ENCODE measurements around the gene CDK2. TPM values are rescaled to one million over a fixed set of nuclear protein-coding genes. Genes with fewer than 3 reads are reported as not detected.
A peak's percentile ranks its signal among the peaks of the same experiment; 100 is the strongest.
"Not testable (repeated sequence)": the region's sequence is repeated elsewhere in the genome, so short reads cannot be mapped to it uniquely, and the experiment has no call there.

CDK2 gene
- 10 to 100 TPM in 1 of 4 donors, 1 to 10 TPM in 3; 6.4 to 11.7 (median 8.1) TPM for total RNA-seq

DNA sequence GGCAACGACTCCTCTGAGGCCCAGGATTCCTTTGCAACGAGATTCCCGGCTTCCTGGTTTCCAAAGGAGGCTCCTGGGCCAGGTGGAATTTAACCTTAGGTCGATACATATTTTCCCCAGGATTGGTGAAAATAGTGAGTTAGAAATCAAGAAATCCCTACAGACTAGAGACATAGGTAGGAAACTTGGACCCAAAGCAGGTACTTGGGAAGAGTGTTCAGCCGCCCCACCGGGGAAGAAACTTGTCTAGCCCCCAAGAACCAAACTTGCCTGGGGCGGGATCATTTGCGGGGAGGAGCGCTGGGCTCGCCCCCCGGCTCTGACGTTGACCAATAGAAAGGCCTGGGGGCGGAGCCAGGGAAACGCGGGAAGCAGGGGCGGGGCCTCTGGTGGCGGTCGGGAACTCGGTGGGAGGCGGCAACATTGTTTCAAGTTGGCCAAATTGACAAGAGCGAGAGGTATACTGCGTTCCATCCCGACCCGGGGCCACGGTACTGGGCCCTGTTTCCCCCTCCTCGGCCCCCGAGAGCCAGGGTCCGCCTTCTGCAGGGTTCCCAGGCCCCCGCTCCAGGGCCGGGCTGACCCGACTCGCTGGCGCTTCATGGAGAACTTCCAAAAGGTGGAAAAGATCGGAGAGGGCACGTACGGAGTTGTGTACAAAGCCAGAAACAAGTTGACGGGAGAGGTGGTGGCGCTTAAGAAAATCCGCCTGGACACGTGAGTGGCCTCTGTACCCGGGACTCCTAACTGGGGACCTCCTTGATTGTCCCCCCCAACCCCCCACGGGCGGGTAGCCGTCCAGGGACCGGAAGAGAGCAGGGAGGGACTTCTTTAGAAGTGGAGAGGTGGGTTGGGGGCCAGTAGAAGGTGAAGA lies at the start of gene CDK2:
TSS of gene CDK2 (plus strand) at position 423 of the 874 bp plus-strand sequence. CDS start at position 602, 179 bp downstream.
- Histone ChIP-seq H3K9me3 (no peaks in the 10 kb centered on the region), H3K4me3 (peak within 1 kb of the TSS; percentile 73 to 90 (median 81)), H3K36me3 (peaks cover 0 to 7% of the 10 kb centered on the region in 2 donors), H3K4me1 (peaks cover 14 to 15% of the 10 kb centered on the region in 2 donors), H3K27ac (peak within 1 kb of the TSS; percentile 78 to 85 (median 80)), H3K27me3 (peaks cover 0 to 3% (median 0%) of the 10 kb centered on the region in 3 donors)
- in situ Hi-C loops (cut with MboI; ENCODE audit: low sequenced_read_pairs in 4 of 4) = no loop called here
- intact Hi-C loops (cut with DNase I; ENCODE audit: low total_unique reads) = loop anchor here (1.0 kb wide), 1 partner anchor 40 kb away; no protein-coding TSS in a partner anchor
- DNase-seq (peak; percentile 81 to 88), ATAC-seq (peak; percentile 94 to 95)
- TF ChIP-seq CTCF (IDR thresholded peaks at IDR 0.05 in 4 of 5, conservative IDR thresholded peaks at IDR 0.05 in 1 of 5) = no peak
- peak; percentile 69 to 80 for TF ChIP-seq POLR2A (IDR thresholded peaks at IDR 0.05)

- H3K4me1 ChIP-seq; DNase-seq; H3K27ac ChIP-seq; in situ Hi-C loops (cut with MboI; ENCODE audit: low sequenced_read_pairs in 4 of 4); H3K27me3 ChIP-seq; intact Hi-C loops (cut with DNase I; ENCODE audit: low total_unique reads); H3K4me3 ChIP-seq; ATAC-seq; H3K9me3 ChIP-seq: not testable (repeated sequence)
- peaks cover 0 to 14% of the 10 kb centered on the region in 2 donors for H3K36me3 ChIP-seq
These were observed 47.6 kb upstream of the CDK2 start for GRCh38 chr12:55919032-55919431.

DNA sequence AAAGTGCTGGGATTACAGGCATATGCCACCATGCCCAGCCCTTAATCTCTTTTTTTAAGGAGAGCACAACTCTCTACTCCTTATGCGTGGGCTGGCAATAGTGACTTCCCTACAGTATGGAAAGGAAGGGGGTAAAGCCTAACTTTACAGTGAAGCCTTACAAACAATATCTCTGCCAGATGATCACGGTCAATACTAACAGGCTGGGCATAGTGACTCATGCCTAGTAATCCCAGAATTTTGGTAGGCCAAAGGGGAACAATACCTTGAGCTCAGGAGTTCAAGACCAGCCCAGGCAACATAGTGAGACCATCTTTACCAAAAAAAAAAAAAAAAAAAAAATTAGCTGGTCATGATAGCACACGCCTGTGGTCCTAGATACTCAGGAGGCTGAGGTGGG lies 44.5 kb upstream of the CDK2 start:
- ATAC-seq = no peak
- no peak overlapping the region for H3K4me3 ChIP-seq
- H3K27me3 ChIP-seq = no peaks in the 10 kb centered on the region
- in situ Hi-C loops (cut with MboI; ENCODE audit: low sequenced_read_pairs in 4 of 4) (loop anchor here in 1 of 4 donors (10.0 kb wide), 1 partner anchor 107 kb away; the partner anchor contains the start of genes ORMDL2 and SARNP), intact Hi-C loops (cut with DNase I; ENCODE audit: low total_unique reads) (no loop called here)
- peaks cover 0 to 14% of the 10 kb centered on the region in 2 donors for H3K36me3 ChIP-seq
- H3K9me3 ChIP-seq = no peaks in the 10 kb centered on the region
- TF ChIP-seq CTCF (IDR thresholded peaks at IDR 0.05 in 4 of 5, conservative IDR thresholded peaks at IDR 0.05 in 1 of 5) (no peak), POLR2A (IDR thresholded peaks at IDR 0.05) (no peak)
- no peak overlapping the region for H3K27ac ChIP-seq
- no peak for DNase-seq
- H3K4me1 ChIP-seq = peaks cover 7 to 10% of the 10 kb centered on the region in 2 donors

- in situ Hi-C loops (cut with MboI; ENCODE audit: low sequenced_read_pairs in 4 of 4) = loop anchor here in 1 of 4 donors (10.0 kb wide), 1 partner anchor 109 kb away; the partner anchor contains the start of genes ORMDL2 and SARNP
- H3K27ac ChIP-seq; DNase-seq; H3K4me3 ChIP-seq; ATAC-seq; H3K27me3 ChIP-seq; H3K9me3 ChIP-seq; intact Hi-C loops (cut with DNase I; ENCODE audit: low total_unique reads): not testable (repeated sequence)
- Histone ChIP-seq H3K36me3 (peaks cover 0 to 14% of the 10 kb centered on the region in 2 donors), H3K4me1 (peaks cover 14 to 15% of the 10 kb centered on the region in 2 donors)
These were observed 43.0 kb upstream of the CDK2 start for GRCh38 chr12:55923648-55924047.

DNA sequence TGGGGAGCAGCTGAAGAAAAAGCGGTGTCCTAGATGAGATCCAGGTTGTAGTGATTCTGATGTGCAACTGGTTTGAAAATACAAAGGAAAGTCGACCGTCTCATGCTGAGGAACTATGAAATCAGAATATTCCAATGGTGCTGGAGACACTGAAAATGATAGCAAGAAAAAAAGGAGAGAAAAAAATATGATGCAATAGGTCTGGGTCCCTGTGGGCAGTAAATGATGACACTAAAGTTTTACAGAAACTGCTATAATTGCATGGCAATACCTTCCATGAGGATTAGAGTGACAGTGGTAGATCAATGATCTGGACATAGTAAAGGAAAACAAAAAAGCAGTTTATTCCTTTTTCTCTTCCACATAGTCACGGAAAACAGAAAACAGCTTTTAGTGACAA lies 41.3 kb upstream of the CDK2 start:
- Histone ChIP-seq H3K27me3 (no peaks in the 10 kb centered on the region), H3K4me1 (peaks cover 14 to 20% of the 10 kb centered on the region in 2 donors), H3K27ac (no peak overlapping the region), H3K4me3 (no peak overlapping the region), H3K9me3 (no peaks in the 10 kb centered on the region), H3K36me3 (peaks cover 0 to 14% of the 10 kb centered on the region in 2 donors)
- no peak for DNase-seq
- TF ChIP-seq CTCF (IDR thresholded peaks at IDR 0.05 in 4 of 5, conservative IDR thresholded peaks at IDR 0.05 in 1 of 5) = no peak
- no peak for TF ChIP-seq POLR2A (IDR thresholded peaks at IDR 0.05)
- in situ Hi-C loops (cut with MboI; ENCODE audit: low sequenced_read_pairs in 4 of 4) (loop anchor here (5.0 to 25.0 kb wide), 4 partner anchors 108 to 288 kb away; partner anchors contain the start of genes ORMDL2 (in 3 of the 4), SARNP (in 3 of the 4) and OR10P1 (in 1 of the 4)), intact Hi-C loops (cut with DNase I; ENCODE audit: low total_unique reads) (no loop called here)
- no peak for ATAC-seq

All from gastrocnemius medialis (tissue), 4 donors.